Neuronal stem cell (in vitro differentiated cells): ENCODE results near the gene PDE10A.
"Not testable (repeated sequence)": the region's sequence is repeated elsewhere in the genome, so short reads cannot be mapped to it uniquely, and the experiment has no call there.

Experiments
- DNase-seq: peaks from one replicate; pipeline ENCODE4 v3.0.0-alpha.2; 2013; ENCODE audit warnings: low spot score
- H2AFZ ChIP-seq: one replicate; pipeline ENCODE4 v1.6.1; 2013; ENCODE audit warnings: mild to moderate bottlenecking, low read length, inconsistent platforms
- H2AK5ac ChIP-seq: 2 replicates; pipeline ENCODE4 v1.6.1; 2013; ENCODE audit warnings: low read depth, mild to moderate bottlenecking, inconsistent platforms, low read length, moderate library complexity, mixed read lengths
- H2BK120ac ChIP-seq: 2 replicates; pipeline ENCODE4 v1.6.1; 2013; ENCODE audit warnings: low read depth, mild to moderate bottlenecking, inconsistent platforms, low read length, moderate library complexity, mixed read lengths
- H2BK12ac ChIP-seq: one replicate; pipeline ENCODE4 v1.6.1; 2013; ENCODE audit warnings: low read length, inconsistent platforms
- H2BK15ac ChIP-seq: 2 replicates; pipeline ENCODE4 v1.6.1; 2013; ENCODE audit warnings: mild to moderate bottlenecking, low read length, inconsistent platforms, mixed read lengths
- H2BK5ac ChIP-seq: one replicate; pipeline ENCODE4 v1.6.1; 2013; ENCODE audit warnings: inconsistent platforms, mild to moderate bottlenecking, low read length, moderate library complexity
- H3K14ac ChIP-seq: one replicate; pipeline ENCODE4 v1.6.1; 2013; ENCODE audit warnings: low read length, inconsistent platforms
- H3K18ac ChIP-seq: 2 replicates; pipeline ENCODE4 v1.6.1; 2013; ENCODE audit warnings: low read length, inconsistent platforms
- H3K23ac ChIP-seq: 2 replicates; pipeline ENCODE4 v1.6.1; 2013; ENCODE audit warnings: low read depth, mild to moderate bottlenecking, mixed read lengths, low read length, inconsistent platforms; ENCODE audit not compliant: poor library complexity
- H3K27ac ChIP-seq: replicated peaks from 3 replicates; pipeline ENCODE4 v1.5.1; 2013; ENCODE audit warnings: low read length, inconsistent platforms
- H3K27me3 ChIP-seq, 3 experiments: 2 replicates each; pipeline ENCODE4 v1.6.1; 2013; ENCODE audit warnings: low read length in 3 of 3, mild to moderate bottlenecking in 2 of 3, inconsistent platforms in 1 of 3, low read depth in 1 of 3, mixed read lengths in 1 of 3, moderate library complexity in 1 of 3; ENCODE audit not compliant: control insufficient read depth in 3 of 3, insufficient read depth in 3 of 3
- H3K36me3 ChIP-seq, 2 donors: replicated peaks in 1 of 2; 2 replicates each; pipeline ENCODE4 v1.6.1; 2013; ENCODE audit warnings: low read length in 2 of 2; ENCODE audit not compliant: control insufficient read depth in 2 of 2, insufficient read depth in 2 of 2
- H3K4ac ChIP-seq: 2 replicates; pipeline ENCODE4 v1.6.1; 2013; ENCODE audit warnings: inconsistent platforms, mild to moderate bottlenecking, low read length, moderate library complexity
- H3K4me1 ChIP-seq, 2 donors: 1 replicate in 1 of 2; 2 replicates in 1 of 2; pipeline ENCODE4 v1.6.1; 2013; ENCODE audit warnings: low read length in 2 of 2, low read depth in 1 of 2; ENCODE audit not compliant: control insufficient read depth in 2 of 2, insufficient read depth in 1 of 2
- H3K4me2 ChIP-seq: one replicate; pipeline ENCODE4 v1.6.1; 2013; ENCODE audit warnings: mild to moderate bottlenecking, low read length, inconsistent platforms; ENCODE audit not compliant: insufficient read depth, poor library complexity, severe bottlenecking
- H3K4me3 ChIP-seq, 2 donors: 2 replicates each; pipeline ENCODE4 v1.5.1; 2013; ENCODE audit warnings: low read length in 2 of 2, mild to moderate bottlenecking in 2 of 2, inconsistent platforms in 1 of 2, moderate library complexity in 1 of 2
- H3K79me1 ChIP-seq: one replicate; pipeline ENCODE4 v1.6.1; 2013; ENCODE audit warnings: low read depth, mild to moderate bottlenecking, inconsistent platforms, low read length, moderate library complexity
- H3K9ac ChIP-seq: one replicate; pipeline ENCODE4 v1.6.1; 2013; ENCODE audit warnings: mild to moderate bottlenecking, low read depth, low read length, inconsistent platforms; ENCODE audit not compliant: poor library complexity
- H3K9me3 ChIP-seq, 2 donors: replicated peaks in 1 of 2; 2 replicates each; pipeline versions ENCODE3 to v1.6.1; 2013; ENCODE audit warnings: low read length in 2 of 2, mild to moderate bottlenecking in 2 of 2, inconsistent platforms in 1 of 2, low read depth in 1 of 2, mixed read lengths in 1 of 2, moderate library complexity in 1 of 2; ENCODE audit not compliant: control insufficient read depth in 2 of 2, insufficient read depth in 1 of 2
- H4K8ac ChIP-seq: one replicate; pipeline ENCODE4 v1.6.1; 2013; ENCODE audit warnings: low read depth, mild to moderate bottlenecking, inconsistent platforms, low read length, moderate library complexity
- H4K91ac ChIP-seq: one replicate; pipeline ENCODE4 v1.6.1; 2013; ENCODE audit warnings: low read length, low read depth, mild to moderate bottlenecking, inconsistent platforms; ENCODE audit not compliant: poor library complexity
- WGBS, 2 donors: extraction: QIAGEN DNeasy Blood & Tissue Kit; methylation state at CpG; one replicate each; pipeline ENCODE4 v1.1.7; 2013; ENCODE audit warnings: missing lambda C conversion rate in 2 of 2, mixed read lengths in 1 of 2; ENCODE audit not compliant: insufficient read length in 2 of 2, insufficient replicate concordance in 1 of 2; ENCODE audit errors: extremely low coverage in 2 of 2; 5-methylcytosine and 5-hydroxymethylcytosine counted together

PDE10A gene

GRCh38 chr6:165621940-165622339, 41.1 kb downstream of the PDE10A start:
- no peak overlapping the region for H3K14ac ChIP-seq
- H3K79me1 ChIP-seq = peaks cover 3% of the 10 kb centered on the region
- no peak overlapping the region for H2BK120ac ChIP-seq
- H3K23ac ChIP-seq = no peak overlapping the region
- no peak overlapping the region for H2BK15ac ChIP-seq
- DNase-seq = no peak
- H3K27me3 ChIP-seq = no peaks in the 10 kb centered on the region
- H3K4ac ChIP-seq = no peak overlapping the region
- no peak overlapping the region for H3K4me3 ChIP-seq
- H3K27ac ChIP-seq = no peak overlapping the region
- H2BK5ac ChIP-seq = no peak overlapping the region
- peaks cover 1 to 3% of the 10 kb centered on the region in 2 donors for H3K4me1 ChIP-seq
- no peak overlapping the region for H4K8ac ChIP-seq
- no peak overlapping the region for H2AK5ac ChIP-seq
- no CpG with 5 or more reads among the region's 7 CpGs for WGBS, 2 donors
- H3K9ac ChIP-seq = no peak overlapping the region
- H3K9me3 ChIP-seq = peaks cover 4 to 19% of the 10 kb centered on the region in 2 donors
- H2AFZ ChIP-seq = no peak overlapping the region
- H3K18ac ChIP-seq = no peak overlapping the region
- no peak overlapping the region for H3K4me2 ChIP-seq
- H2BK12ac ChIP-seq = no peak overlapping the region
- H3K36me3 ChIP-seq = peaks cover 1 to 29% of the 10 kb centered on the region in 2 donors
- H4K91ac ChIP-seq = no peak overlapping the region

GRCh38 chr6:165618891-165619290, 44.1 kb downstream of the PDE10A start:
- WGBS, 2 donors = no CpG with 5 or more reads among the region's 4 CpGs
- not testable (repeated sequence) for H3K27ac ChIP-seq

GRCh38 chr6:165618241-165618640, 44.8 kb downstream of the PDE10A start:
- Histone ChIP-seq H4K91ac (no peak overlapping the region), H3K4me2 (no peak overlapping the region), H3K9ac (no peak overlapping the region), H2AK5ac (no peak overlapping the region), H3K4me1 (peaks cover 2 to 7% of the 10 kb centered on the region in 2 donors), H3K4me3 (no peak overlapping the region), H3K4ac (no peak overlapping the region), H3K18ac (no peak overlapping the region), H3K27me3 (no peaks in the 10 kb centered on the region), H3K79me1 (peaks cover 5% of the 10 kb centered on the region), H2BK120ac (no peak overlapping the region), H3K9me3 (peaks cover 0 to 8% of the 10 kb centered on the region in 2 donors), H4K8ac (no peak overlapping the region), H3K23ac (no peak overlapping the region), H2BK12ac (no peak overlapping the region), H3K36me3 (peaks cover 0 to 16% of the 10 kb centered on the region in 2 donors), H3K27ac (no peak overlapping the region), H2BK15ac (no peak overlapping the region), H2AFZ (no peak overlapping the region), H2BK5ac (no peak overlapping the region), H3K14ac (no peak overlapping the region)
- WGBS, 2 donors = no CpG with 5 or more reads among the region's 4 CpGs
- DNase-seq = no peak

More at GRCh38 chr6:165618891-165619290, 44.1 kb downstream of the PDE10A start:
- H2BK120ac ChIP-seq, H3K14ac ChIP-seq, H3K23ac ChIP-seq, H3K27me3 ChIP-seq, H4K91ac ChIP-seq, H2BK5ac ChIP-seq, H2AFZ ChIP-seq, H3K4me1 ChIP-seq, H3K4me3 ChIP-seq, H2BK15ac ChIP-seq, H3K4ac ChIP-seq, H3K9ac ChIP-seq, H3K4me2 ChIP-seq, H2AK5ac ChIP-seq, DNase-seq, H3K18ac ChIP-seq, H3K79me1 ChIP-seq, H4K8ac ChIP-seq, H2BK12ac ChIP-seq: not testable (repeated sequence)
- H3K36me3 ChIP-seq = peaks cover 0 to 21% of the 10 kb centered on the region in 2 donors
- peaks cover 0 to 10% of the 10 kb centered on the region in 2 donors for H3K9me3 ChIP-seq

GRCh38 chr6:165617528-165617927, 45.5 kb downstream of the PDE10A start:
- Histone ChIP-seq H3K23ac (no peak overlapping the region), H3K9ac (no peak overlapping the region), H3K36me3 (peaks cover 0 to 11% of the 10 kb centered on the region in 2 donors), H3K27ac (no peak overlapping the region), H4K91ac (no peak overlapping the region), H3K14ac (no peak overlapping the region), H3K9me3 (peaks cover 0 to 8% of the 10 kb centered on the region in 2 donors), H3K79me1 (peaks cover 5% of the 10 kb centered on the region), H3K4me2 (no peak overlapping the region), H3K27me3 (no peaks in the 10 kb centered on the region), H3K18ac (no peak overlapping the region), H2AFZ (no peak overlapping the region), H2AK5ac (no peak overlapping the region), H2BK15ac (no peak overlapping the region), H2BK12ac (no peak overlapping the region), H4K8ac (no peak overlapping the region), H3K4ac (no peak overlapping the region), H2BK120ac (no peak overlapping the region), H3K4me1 (peaks cover 2 to 7% of the 10 kb centered on the region in 2 donors), H3K4me3 (no peak overlapping the region), H2BK5ac (no peak overlapping the region)
- no peak for DNase-seq
- WGBS, 2 donors = no CpG with 5 or more reads among the region's 7 CpGs
